GM19035 (cell line): ENCODE measurements around the gene PTPN6.

ENCODE experiments used
- ATAC-seq: cut with Tn5 transposase; IDR thresholded peaks from one replicate; pipeline ENCODE4 v1.9.1; 2021; ENCODE audit not compliant: unreplicated experiment

Gene PTPN6

GRCh38 chr12:6965026-6965661 is 14.0 kb downstream of the PTPN6 start:
- ATAC-seq: no peak

DNA sequence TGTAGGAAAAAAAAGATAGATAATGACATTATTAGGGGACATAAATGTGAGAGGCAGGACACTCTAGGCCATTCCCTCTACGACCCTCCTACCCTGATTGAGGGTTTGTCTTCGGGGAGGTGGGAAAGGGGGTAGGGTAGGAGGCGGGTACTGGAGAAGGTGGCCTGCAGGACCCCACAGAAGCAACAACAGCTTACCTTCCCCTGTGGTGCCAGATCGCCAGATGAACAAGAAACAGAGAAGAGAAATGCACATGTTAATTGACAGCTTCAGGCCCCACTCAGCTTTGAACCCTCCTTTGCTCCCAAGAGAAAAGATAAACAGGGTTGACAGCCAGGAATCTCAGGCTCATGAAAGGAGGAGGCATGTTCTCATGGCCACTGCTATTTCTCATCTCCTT is 14.6 kb downstream of the PTPN6 start:
- ATAC-seq: no peak

DNA sequence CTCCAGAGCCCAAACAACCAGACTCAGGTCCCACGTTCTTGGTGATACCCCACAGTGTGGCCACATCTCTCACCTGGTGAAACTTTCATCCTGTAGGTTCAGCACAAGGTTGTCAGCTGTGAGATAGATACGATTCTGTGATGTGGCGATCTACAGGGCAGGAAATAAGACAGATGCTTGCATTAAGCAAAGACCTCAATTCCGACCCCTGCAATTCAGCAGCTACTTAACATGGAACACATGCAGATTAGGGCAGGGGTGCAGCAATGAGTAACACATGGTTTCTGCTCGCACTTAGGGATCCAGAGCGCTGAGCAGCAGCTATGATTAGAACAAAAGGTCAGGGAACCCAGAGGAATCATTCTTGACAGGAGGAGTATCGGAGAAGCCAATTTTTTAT is 15.2 kb downstream of the PTPN6 start:
- ATAC-seq: no peak

DNA sequence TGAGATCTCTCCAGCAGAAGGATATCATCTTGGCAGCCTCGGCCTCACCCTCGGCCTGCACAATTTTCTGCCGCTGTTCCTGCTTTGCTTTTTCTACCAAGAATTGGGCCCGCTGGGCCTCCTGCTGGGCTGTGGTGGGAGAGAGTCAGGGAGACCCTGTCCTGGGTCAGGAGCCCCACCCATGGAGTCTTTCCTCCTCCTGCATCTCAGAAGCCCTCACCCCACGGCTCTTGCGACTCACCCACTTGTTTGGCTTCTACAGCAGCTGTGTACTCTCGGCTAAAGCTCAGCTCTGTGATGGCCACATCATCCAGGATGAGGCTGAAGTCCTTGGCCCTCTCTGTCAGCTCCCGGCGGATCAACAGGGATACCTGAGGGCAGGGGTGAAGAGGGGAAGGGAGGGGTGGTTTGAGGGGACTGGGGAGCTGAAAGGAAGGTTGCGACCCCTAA is 16.5 kb downstream of the PTPN6 start:
- no peak for ATAC-seq

DNA sequence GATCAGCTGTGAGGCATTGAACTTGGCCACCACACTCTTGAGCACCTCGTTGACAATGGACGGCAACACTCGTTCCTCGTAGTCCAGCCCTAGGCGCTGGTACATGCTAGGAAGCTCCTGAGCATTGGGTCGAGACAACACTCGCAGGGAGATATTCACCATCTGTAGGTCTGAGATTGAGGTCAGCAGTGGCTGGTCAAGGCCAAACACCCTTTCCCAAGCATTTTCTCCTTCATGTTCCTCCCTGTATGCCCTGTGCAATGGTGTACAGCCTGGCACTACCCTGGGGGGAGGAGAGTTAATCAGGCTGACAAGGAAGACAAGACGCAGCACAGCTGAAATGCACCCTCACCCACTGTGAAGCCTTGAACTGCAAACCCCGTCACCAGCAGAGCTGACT is 17.3 kb downstream of the PTPN6 start:
- no peak for ATAC-seq

DNA sequence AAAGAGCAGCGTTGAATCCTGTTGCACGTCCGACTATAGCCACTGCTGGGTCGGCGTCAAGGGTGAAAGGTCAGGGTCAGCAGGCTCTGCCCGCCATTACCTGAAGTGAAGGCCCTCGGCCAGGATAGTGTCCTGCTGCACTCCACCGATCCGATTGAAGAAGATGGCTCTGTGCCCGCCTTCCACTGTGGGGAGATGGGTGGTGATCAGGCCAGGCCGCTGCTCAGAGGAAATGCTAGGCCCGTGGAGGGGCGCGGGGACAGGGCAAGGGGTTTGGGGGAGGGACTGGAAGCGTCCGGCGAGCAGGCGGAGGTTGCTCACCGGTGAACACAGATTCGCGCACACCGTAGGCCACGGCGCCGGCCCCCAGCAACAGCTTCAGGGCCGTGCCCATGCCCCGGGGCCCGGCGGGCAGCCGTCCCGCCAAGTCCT is 19.0 kb downstream of the PTPN6 start:
- ATAC-seq: no peak

- ATAC-seq: no peak
Observed at GRCh38 chr12:6974180-6974579, 23.0 kb downstream of the PTPN6 start.

- ATAC-seq: no peak
Observed at GRCh38 chr12:6975297-6976032, 24.3 kb downstream of the PTPN6 start.

- ATAC-seq: no peak
Observed at GRCh38 chr12:6977653-6978052, 26.5 kb downstream of the PTPN6 start.

GRCh38 chr12:6978188-6978587 is 27.0 kb downstream of the PTPN6 start:
- ATAC-seq: no peak

DNA sequence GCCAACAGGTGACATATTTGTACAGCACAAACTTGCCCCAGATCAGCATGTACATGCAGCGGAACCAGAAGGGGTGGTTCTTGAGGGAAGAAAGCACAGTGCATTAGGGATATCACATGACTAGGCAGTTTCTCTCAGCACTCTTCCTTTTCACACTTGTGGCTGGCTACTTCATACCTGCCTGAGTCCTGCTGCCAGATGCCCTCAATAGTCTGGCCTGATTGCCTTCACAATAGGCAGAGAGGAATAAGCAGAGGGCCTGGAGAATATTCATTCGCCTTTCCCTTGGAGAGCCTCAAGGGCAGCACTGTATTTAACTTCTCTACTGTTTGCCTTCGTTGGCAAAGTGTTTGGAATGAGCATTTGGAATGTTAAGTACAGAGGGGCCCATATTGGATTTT is 27.5 kb downstream of the PTPN6 start:
- no peak for ATAC-seq

GRCh38 chr12:6979021-6979420 is 27.9 kb downstream of the PTPN6 start:
- ATAC-seq: no peak

GRCh38 chr12:6979453-6979852 is 28.3 kb downstream of the PTPN6 start:
- no peak for ATAC-seq

- ATAC-seq: no peak
Observed at GRCh38 chr12:6980075-6980474, 28.9 kb downstream of the PTPN6 start.

- no peak for ATAC-seq
Observed at GRCh38 chr12:6980740-6981139, 29.6 kb downstream of the PTPN6 start.

GRCh38 chr12:6981152-6982052 is 30.2 kb downstream of the PTPN6 start:
- no peak for ATAC-seq

DNA sequence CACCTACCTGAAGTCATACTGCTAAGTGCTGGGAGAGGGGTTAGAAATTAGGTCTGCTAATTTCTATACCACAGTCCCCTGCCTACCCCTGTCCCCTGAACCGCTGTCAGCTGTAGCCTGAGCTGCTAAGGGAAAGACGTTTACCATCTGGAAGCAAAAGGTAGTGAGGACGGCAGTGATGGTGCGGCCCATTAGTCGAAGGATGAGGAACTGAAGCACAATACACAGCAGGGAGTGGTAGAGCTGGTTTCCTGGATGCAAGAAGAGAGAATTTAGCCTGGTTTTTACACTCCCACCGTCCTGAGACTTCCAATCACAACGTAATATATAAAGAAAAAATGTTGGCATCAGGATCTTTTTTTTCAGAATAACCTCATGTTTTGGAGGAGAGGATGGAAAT is 31.4 kb downstream of the PTPN6 start:
- ATAC-seq: no peak

DNA sequence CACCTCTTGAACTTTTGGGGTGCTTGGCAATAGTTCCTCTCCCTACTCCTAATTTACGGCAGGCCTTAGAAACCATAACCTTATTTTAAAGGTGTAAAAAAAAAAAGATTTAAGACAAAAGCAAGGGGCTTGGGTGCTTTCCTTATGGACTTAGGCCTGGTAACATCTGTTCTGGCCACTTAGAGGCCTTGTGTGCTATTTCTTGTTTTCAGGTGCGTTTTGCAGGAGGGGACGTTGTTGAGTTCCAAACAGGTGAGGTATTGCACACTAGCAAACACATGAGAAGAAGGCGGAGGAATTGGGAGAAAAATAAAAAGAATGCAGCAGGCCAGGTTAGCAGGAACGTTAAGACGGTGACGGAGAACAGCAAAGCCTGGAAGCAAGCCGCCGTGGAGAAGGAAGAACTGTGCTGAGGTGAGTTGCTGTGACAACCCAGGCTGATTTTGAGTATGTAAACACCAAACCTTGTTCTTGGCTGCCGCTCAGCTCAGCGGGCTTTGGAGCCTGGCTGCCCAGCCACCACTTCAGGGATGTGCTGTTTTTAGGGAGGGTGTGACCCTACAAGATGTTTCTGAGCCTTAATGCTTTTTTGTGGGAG is 36.9 kb downstream of the PTPN6 start:
- ATAC-seq: no peak

GRCh38 chr12:6996040-6996441 is 44.9 kb downstream of the PTPN6 start:
- no peak for ATAC-seq

GRCh38 chr12:6998715-6999451 is 47.7 kb downstream of the PTPN6 start:
- ATAC-seq: no peak
